ENCODE measurements around the gene TMEM232. TPM values are rescaled to one million over a fixed set of nuclear protein-coding genes. Genes with fewer than 3 reads are reported as not detected.

TMEM232 gene
- total and polyA plus RNA-seq, 2 donors (not counting 3 experiments of a cell fraction or from before 2014, with no cell fraction given): 0.17 to 0.38 TPM

DNA sequence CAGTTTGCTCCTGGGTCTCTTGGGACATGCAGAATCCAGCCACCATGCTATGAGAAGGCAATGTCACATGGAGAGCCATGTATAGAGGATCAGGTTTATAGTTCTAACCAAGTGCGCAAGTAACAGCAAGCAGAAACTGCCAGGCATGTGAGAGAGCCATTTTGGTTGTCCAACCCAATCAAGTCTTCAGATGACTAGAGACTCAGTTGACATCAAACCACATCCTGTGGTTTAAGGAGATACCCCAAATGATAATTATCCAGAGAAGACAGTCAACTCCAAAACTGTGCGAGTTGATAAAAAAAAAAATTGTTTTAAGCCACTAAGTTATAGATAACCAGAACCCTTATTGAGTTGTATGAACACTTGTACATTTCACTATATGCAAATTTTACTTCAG is 40.2 kb downstream of the TMEM232 start:
- Histone ChIP-seq H4K20me1 (replicated peaks; ENCODE audit: control insufficient read depth, extremely low read depth, insufficient read depth, low read length) (no peaks in the 10 kb centered on the region), H3K9ac (replicated peaks; ENCODE audit: extremely low read depth, insufficient read depth, low read length) (no peak overlapping the region), H3K27ac (ENCODE audit: insufficient read depth, low read depth, low read length) (no peak overlapping the region), H3K79me2 (ENCODE audit: control insufficient read depth, insufficient read depth, low read length) (no peaks in the 10 kb centered on the region), H3K4me2 (ENCODE audit: insufficient read depth, low read length) (no peak overlapping the region), H3K4me1 (ENCODE audit: control insufficient read depth, extremely low read depth, insufficient read depth, low read length) (no peaks in the 10 kb centered on the region), H3K9me3 (replicated peaks; ENCODE audit: control insufficient read depth, insufficient read depth, low read length) (no peaks in the 10 kb centered on the region), H2AFZ (ENCODE audit: low read depth, low read length) (no peak overlapping the region), H3K36me3 (ENCODE audit: control insufficient read depth in 2 of 2, extremely low read depth in 1 of 2, insufficient read depth in 2 of 2, low read length in 2 of 2) (no peaks in the 10 kb centered on the region), H3K4me3 (replicated peaks in 1 of 3; ENCODE audit: insufficient read depth in 1 of 3, low read depth in 1 of 3, low read length in 3 of 3) (no peak overlapping the region), H3K9me1 (replicated peaks; ENCODE audit: control insufficient read depth, extremely low read depth, insufficient read depth, low read length) (no peaks in the 10 kb centered on the region), H3K27me3 (ENCODE audit: control insufficient read depth in 2 of 2, insufficient read depth in 2 of 2, low read length in 2 of 2) (no peaks in the 10 kb centered on the region)
- FAIRE-seq: no peak
- dilution Hi-C loops (cut with MboI; ENCODE audit: extremely low pct_ligation_motif_present, low sequenced_read_pairs): no loop called here
- CTCF ChIA-PET: no interaction called here
- TF ChIP-seq JUN (IDR thresholded peaks at IDR 0.05; ENCODE audit: borderline replicate concordance, insufficient read depth, insufficient read length, low read depth) (no peak), GATA2 (IDR thresholded peaks at IDR 0.05; ENCODE audit: insufficient read depth, insufficient read length, low read depth, low read length) (no peak), MYC (IDR thresholded peaks at IDR 0.05; ENCODE audit: low read depth, low read length) (no peak), POLR2AphosphoS5 (IDR thresholded peaks at IDR 0.05; ENCODE audit: insufficient read depth, low read depth, low read length) (no peak), EZH2 (IDR thresholded peaks at IDR 0.05; ENCODE audit: borderline replicate concordance, low read depth, low read length, severe bottlenecking) (no peak), FOS (IDR thresholded peaks at IDR 0.05; ENCODE audit: borderline replicate concordance, insufficient read depth, low read length) (no peak), POLR2A (IDR thresholded peaks at IDR 0.05; ENCODE audit: low read depth, low read length) (no peak)
- TF ChIP-seq, protein P1, sequence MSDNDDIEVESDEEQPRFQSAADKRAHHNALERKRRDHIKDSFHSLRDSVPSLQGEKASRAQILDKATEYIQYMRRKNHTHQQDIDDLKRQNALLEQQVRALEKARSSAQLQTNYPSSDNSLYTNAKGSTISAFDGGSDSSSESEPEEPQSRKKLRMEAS (IDR thresholded peaks at IDR 0.05; ENCODE audit: insufficient read depth, insufficient read length): no peak
- TF ChIP-seq, protein P2, sequence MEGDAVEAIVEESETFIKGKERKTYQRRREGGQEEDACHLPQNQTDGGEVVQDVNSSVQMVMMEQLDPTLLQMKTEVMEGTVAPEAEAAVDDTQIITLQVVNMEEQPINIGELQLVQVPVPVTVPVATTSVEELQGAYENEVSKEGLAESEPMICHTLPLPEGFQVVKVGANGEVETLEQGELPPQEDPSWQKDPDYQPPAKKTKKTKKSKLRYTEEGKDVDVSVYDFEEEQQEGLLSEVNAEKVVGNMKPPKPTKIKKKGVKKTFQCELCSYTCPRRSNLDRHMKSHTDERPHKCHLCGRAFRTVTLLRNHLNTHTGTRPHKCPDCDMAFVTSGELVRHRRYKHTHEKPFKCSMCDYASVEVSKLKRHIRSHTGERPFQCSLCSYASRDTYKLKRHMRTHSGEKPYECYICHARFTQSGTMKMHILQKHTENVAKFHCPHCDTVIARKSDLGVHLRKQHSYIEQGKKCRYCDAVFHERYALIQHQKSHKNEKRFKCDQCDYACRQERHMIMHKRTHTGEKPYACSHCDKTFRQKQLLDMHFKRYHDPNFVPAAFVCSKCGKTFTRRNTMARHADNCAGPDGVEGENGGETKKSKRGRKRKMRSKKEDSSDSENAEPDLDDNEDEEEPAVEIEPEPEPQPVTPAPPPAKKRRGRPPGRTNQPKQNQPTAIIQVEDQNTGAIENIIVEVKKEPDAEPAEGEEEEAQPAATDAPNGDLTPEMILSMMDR (IDR thresholded peaks at IDR 0.05; ENCODE audit: extremely low read depth in 1 of 2, insufficient read depth in 1 of 2, low read depth in 1 of 2, low read length in 2 of 2): no peak
- DNase-seq (ENCODE audit: low read depth, low spot score): no peak
- no TSS peak for BruUV-seq (replicated peaks)
- intact Hi-C loops (cut with micrococcal nuclease): no loop called here
- POLR2A ChIA-PET: no interaction called here
